Caco-2 (cell line): ENCODE data around the gene PNKD. TPM values are rescaled to one million over a fixed set of nuclear protein-coding genes. Genes with fewer than 3 reads are reported as not detected.
A peak's percentile ranks its signal among the peaks of the same experiment; 100 is the strongest.

ENCODE experiments used
- BruUV-seq: library from RNA; stranded (reverse); fragments of 400-500 nt; replicated peaks from 2 replicates; lab custom pipeline; 2021; lab: Mats Ljungman, UMichigan
- CTCF ChIA-PET: fragments of 300-600 bp; sonication (Branson Sonifier 250); formaldehyde crosslinking; loops from one replicate; lab custom pipeline; 2022; ENCODE audit warnings: antibody characterized with exemption; lab: Charles Lee
- POLR2A ChIA-PET: fragments of 300-600 bp; sonication (Branson Sonifier 250); formaldehyde crosslinking; loops from one replicate; lab custom pipeline; 2022; ENCODE audit warnings: antibody characterized with exemption; lab: Charles Lee
- DNase-seq, 2 experiments: peaks; one replicate each; pipeline versions ENCODE4 v3.0.0 to v3.0.0-alpha.2; 2020 to 2022
- H3K27me3 ChIP-seq: replicated peaks from 2 replicates; pipeline ENCODE4 v1.6.0; 2011; ENCODE audit warnings: low read length; ENCODE audit not compliant: control insufficient read depth, insufficient read depth
- H3K36me3 ChIP-seq: 2 replicates; pipeline ENCODE4 v1.5.1; 2011; ENCODE audit warnings: low read length; ENCODE audit not compliant: control insufficient read depth, insufficient read depth
- H3K4me1 ChIP-seq: fragments of 250-450 bp; sonication (Bioruptor Pico); 2 replicates; pipeline ENCODE4 v1.5.1; 2020; ENCODE audit warnings: mild to moderate bottlenecking
- H3K4me3 ChIP-seq: 2 replicates; pipeline ENCODE4 v1.5.1; 2011; ENCODE audit warnings: low read depth, mild to moderate bottlenecking, control low read depth, low read length
- H3K9me3 ChIP-seq: fragments of 250-450 bp; sonication (Bioruptor Pico); 2 replicates; pipeline ENCODE4 v1.5.1; 2020; ENCODE audit warnings: mild to moderate bottlenecking, moderate library complexity
- H3K27ac Mint-ChIP-seq: one replicate; pipeline ENCODE4 v1.8.0; 2022; ENCODE audit warnings: mixed read lengths; ENCODE audit not compliant: unreplicated experiment
- H3K27me3 Mint-ChIP-seq: one replicate; pipeline ENCODE4 v1.8.0; 2022; ENCODE audit warnings: mixed read lengths; ENCODE audit not compliant: insufficient read depth, unreplicated experiment
- H3K36me3 Mint-ChIP-seq: one replicate; pipeline ENCODE4 v1.8.0; 2022; ENCODE audit warnings: mild to moderate bottlenecking, mixed read lengths; ENCODE audit not compliant: insufficient read depth, unreplicated experiment
- H3K4me1 Mint-ChIP-seq: one replicate; pipeline ENCODE4 v1.8.0; 2022; ENCODE audit warnings: low read depth, mixed read lengths; ENCODE audit not compliant: unreplicated experiment
- H3K4me3 Mint-ChIP-seq: one replicate; pipeline ENCODE4 v1.8.0; 2022; ENCODE audit warnings: mild to moderate bottlenecking, moderate library complexity, mixed read lengths; ENCODE audit not compliant: unreplicated experiment
- H3K9me3 Mint-ChIP-seq: one replicate; pipeline ENCODE4 v1.8.0; 2022; ENCODE audit warnings: mixed read lengths; ENCODE audit not compliant: unreplicated experiment
- CTCF ChIP-seq, 2 experiments: fragments of 200-600 bp in 1 of 2; IDR thresholded peaks; 1 replicate in 1 of 2; 2 replicates in 1 of 2; pipeline versions ENCODE4 v1.5.1 to v1.8.0; 2011 to 2022; ENCODE audit warnings: antibody characterized with exemption in 1 of 2, control low read depth in 1 of 2, inconsistent platforms in 1 of 2, low read depth in 1 of 2, low read length in 1 of 2, mild to moderate bottlenecking in 1 of 2, moderate library complexity in 1 of 2; ENCODE audit not compliant: insufficient read depth in 1 of 2, severe bottlenecking in 1 of 2, unreplicated experiment in 1 of 2
- intact Hi-C: fragments of 100-400 bp; cut with micrococcal nuclease; formaldehyde crosslinking; loops from one replicate; pipeline ENCODE4 v1.10.0; 2022; ENCODE audit not compliant: unreplicated experiment
- total RNA-seq: library from RNA; stranded (reverse); gene quantifications from 2 replicates; pipeline ENCODE4 v1.2.3, GENCODE V29; 2022

PNKD gene
- total RNA-seq, 1 experiment from 2014 or later, result 39.2 TPM

- ChIA-PET CTCF (interaction anchor here (0.7 kb wide), 1 partner anchor 67 kb away, joined by 3 read pairs; no protein-coding TSS in a partner anchor), POLR2A (no interaction called here)
- Histone ChIP-seq H3K27me3 (no peaks in the 10 kb centered on the region), H3K9me3 (peaks cover 38% of the 10 kb centered on the region), H3K36me3 (no peaks in the 10 kb centered on the region), H3K4me1 (peaks cover 39% of the 10 kb centered on the region), H3K4me3 (no peak overlapping the region)
- H3K4me3 Mint-ChIP-seq, result no peak overlapping the region
- H3K4me1 Mint-ChIP-seq, result peaks cover 24% of the 10 kb centered on the region
- no TSS peak for BruUV-seq
- DNase-seq, result no peak
- no peak for TF ChIP-seq CTCF (IDR thresholded peaks at IDR 0.05; ENCODE audit: insufficient read depth in 1 of 2, low read depth in 1 of 2, low read length in 1 of 2, severe bottlenecking in 1 of 2, unreplicated experiment in 1 of 2)
- H3K27me3 Mint-ChIP-seq, result no peaks in the 10 kb centered on the region
- peaks cover 18% of the 10 kb centered on the region for H3K9me3 Mint-ChIP-seq
- H3K36me3 Mint-ChIP-seq, result peaks cover 9% of the 10 kb centered on the region
- H3K27ac Mint-ChIP-seq, result no peak overlapping the region
- intact Hi-C loops, result no loop called here
Measured at GRCh38 chr2:218354045-218354444, 83.7 kb downstream of the PNKD start.

- no peak for TF ChIP-seq CTCF (IDR thresholded peaks at IDR 0.05; ENCODE audit: insufficient read depth in 1 of 2, low read depth in 1 of 2, low read length in 1 of 2, severe bottlenecking in 1 of 2, unreplicated experiment in 1 of 2)
- BruUV-seq, result TSS peak; percentile 71
- H3K4me1 Mint-ChIP-seq, result peaks cover 24% of the 10 kb centered on the region
- H3K27me3 Mint-ChIP-seq, result no peaks in the 10 kb centered on the region
- peak; percentile 71 to 84 for DNase-seq
- H3K36me3 ChIP-seq, result no peaks in the 10 kb centered on the region
- ChIA-PET POLR2A (no interaction called here), CTCF (interaction anchor here (0.7 to 1.0 kb wide), 2 partner anchors 62 to 68 kb away, joined by 3 to 9 read pairs; no protein-coding TSS in a partner anchor)
- peaks cover 33% of the 10 kb centered on the region for H3K9me3 ChIP-seq
- intact Hi-C loops, result loop anchor here (1.0 kb wide), 1 partner anchor 43 kb away; no protein-coding TSS in a partner anchor
- peaks cover 9% of the 10 kb centered on the region for H3K36me3 Mint-ChIP-seq
- peaks cover 48% of the 10 kb centered on the region for H3K4me1 ChIP-seq
- H3K27me3 ChIP-seq, result no peaks in the 10 kb centered on the region
- peak overlapping the region; percentile 34 for H3K4me3 Mint-ChIP-seq
- H3K27ac Mint-ChIP-seq, result peak overlapping the region; percentile 13
- H3K4me3 ChIP-seq, result no peak overlapping the region
- H3K9me3 Mint-ChIP-seq, result peaks cover 18% of the 10 kb centered on the region
Measured at GRCh38 chr2:218354850-218355443, 84.6 kb downstream of the PNKD start.

- Mint-ChIP-seq H3K27me3 (no peaks in the 10 kb centered on the region), H3K27ac (peak overlapping the region; percentile 93), H3K4me3 (no peak overlapping the region), H3K9me3 (peaks cover 6% of the 10 kb centered on the region), H3K4me1 (peaks cover 24% of the 10 kb centered on the region), H3K36me3 (peaks cover 9% of the 10 kb centered on the region)
- Histone ChIP-seq H3K27me3 (no peaks in the 10 kb centered on the region), H3K36me3 (no peaks in the 10 kb centered on the region), H3K4me1 (peaks cover 61% of the 10 kb centered on the region), H3K4me3 (no peak overlapping the region), H3K9me3 (peaks cover 13% of the 10 kb centered on the region; the same call in 1 of the 2 replicates)
- peak; percentile 42 to 64 for DNase-seq
- intact Hi-C loops, result loop anchor here (2.0 kb wide), 1 partner anchor 39 kb away; no protein-coding TSS in a partner anchor
- POLR2A ChIA-PET, result no interaction called here
- BruUV-seq, result no TSS peak
- TF ChIP-seq CTCF (IDR thresholded peaks at IDR 0.05; ENCODE audit: insufficient read depth in 1 of 2, low read depth in 1 of 2, low read length in 1 of 2, severe bottlenecking in 1 of 2, unreplicated experiment in 1 of 2), result no peak
- CTCF ChIA-PET, result interaction anchor here (0.7 to 3.2 kb wide), 10 partner anchors 10 to 353 kb away, joined by 3 to 15 read pairs (median 4); partner anchors contain the start of genes CTDSP1 and TTLL4
Measured at GRCh38 chr2:218357236-218358177, 87.2 kb downstream of the PNKD start.
